Stimulated activated CD8-positive, alpha-beta memory T cell treated with anti-CD3 and anti-CD28 coated beads, Interleukin-12 subunit alpha, Interleukin-12 subunit beta, amount 100 ng/mL, for 4 hours (primary cell): ENCODE results near the gene SFT2D3.

Experiments used
- DNase-seq: peaks from one replicate; pipeline ENCODE4 v3.0.0-alpha.2; 2020; ENCODE audit warnings: low read depth

Gene SFT2D3

DNA sequence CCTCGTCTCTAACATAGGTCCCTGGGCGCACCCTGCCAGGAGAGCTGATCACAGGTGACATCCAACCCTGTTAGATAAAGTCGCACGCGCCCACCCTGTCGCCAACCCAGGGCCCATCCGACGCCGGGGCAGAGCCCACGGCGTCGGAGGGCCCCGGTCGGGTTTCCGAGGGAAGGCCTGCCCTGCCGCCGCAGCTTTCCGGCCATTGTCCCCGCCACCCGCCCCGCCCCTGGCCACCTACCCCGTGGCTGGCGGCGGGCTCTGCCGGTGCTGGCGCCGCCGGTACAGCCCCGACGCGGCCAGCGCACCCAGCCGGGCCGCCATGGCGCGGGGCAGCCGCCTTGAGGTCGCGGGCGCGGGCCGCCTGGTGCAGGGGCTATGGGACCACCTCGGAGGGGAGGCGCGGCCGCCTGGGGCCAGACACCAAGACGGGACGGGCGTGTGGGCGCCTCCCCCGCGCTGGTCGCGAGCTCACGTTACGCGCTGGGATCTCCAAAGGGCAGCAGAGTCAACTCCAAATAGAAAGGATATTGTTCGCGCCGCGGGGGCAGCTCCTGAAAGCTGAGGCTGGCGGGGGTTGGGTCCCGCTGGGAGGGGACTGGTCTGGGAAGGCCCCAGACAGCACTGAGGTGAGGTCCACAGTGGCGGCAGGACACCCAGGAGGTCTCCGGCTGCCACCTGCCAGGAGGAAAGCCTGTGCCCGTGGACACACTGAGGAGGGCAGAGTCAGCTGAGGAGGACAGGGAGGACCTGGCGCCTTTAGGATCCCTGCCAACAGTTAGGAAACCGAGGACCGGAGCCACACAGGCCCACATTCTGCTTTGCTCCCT is 37.0 kb upstream of the SFT2D3 start:
- no peak for DNase-seq

GRCh38 chr2:127664895-127665225 is 36.4 kb upstream of the SFT2D3 start:
- DNase-seq, result no peak

- DNase-seq, result no peak
Measured at GRCh38 chr2:127665267-127665893, 35.9 kb upstream of the SFT2D3 start.

DNA sequence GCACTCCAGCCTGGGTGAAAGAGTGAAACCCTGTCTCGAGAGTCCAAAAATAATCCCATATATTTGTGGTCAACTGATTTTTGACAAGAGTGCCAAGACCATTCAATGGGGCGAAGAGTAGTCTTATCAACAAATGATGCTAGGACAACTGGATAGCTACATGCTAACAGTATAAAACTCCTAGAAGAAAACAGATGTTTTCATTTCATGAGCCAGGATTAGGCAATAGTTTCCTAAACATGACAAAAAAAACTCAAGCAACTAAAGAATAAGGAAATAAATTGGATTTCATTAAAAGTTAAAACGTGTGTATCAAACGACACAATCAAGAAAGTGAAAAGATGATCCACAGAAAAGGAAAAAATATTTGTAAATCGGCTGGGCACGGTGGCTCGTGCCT is 32.2 kb upstream of the SFT2D3 start:
- no peak for DNase-seq

- no peak for DNase-seq
Measured at GRCh38 chr2:127670055-127670956, 31.0 kb upstream of the SFT2D3 start.

DNA sequence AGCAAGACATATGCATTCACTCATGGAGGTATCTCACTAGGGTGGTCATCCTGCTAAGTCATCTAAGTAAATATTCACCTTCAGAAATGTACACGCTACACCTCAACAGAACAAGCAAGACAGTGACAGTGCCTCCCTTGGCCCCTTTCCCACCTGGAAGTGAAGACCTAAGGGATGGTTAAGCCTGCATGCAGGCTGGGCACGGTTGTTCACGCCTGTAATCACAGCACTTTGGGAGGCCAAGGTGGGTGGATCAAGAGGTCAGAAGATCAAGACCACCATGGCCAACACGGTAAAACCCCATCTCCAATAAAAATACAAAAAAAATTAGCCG is 30.4 kb upstream of the SFT2D3 start:
- no peak for DNase-seq

GRCh38 chr2:127671557-127672302 is 29.6 kb upstream of the SFT2D3 start:
- no peak for DNase-seq

DNA sequence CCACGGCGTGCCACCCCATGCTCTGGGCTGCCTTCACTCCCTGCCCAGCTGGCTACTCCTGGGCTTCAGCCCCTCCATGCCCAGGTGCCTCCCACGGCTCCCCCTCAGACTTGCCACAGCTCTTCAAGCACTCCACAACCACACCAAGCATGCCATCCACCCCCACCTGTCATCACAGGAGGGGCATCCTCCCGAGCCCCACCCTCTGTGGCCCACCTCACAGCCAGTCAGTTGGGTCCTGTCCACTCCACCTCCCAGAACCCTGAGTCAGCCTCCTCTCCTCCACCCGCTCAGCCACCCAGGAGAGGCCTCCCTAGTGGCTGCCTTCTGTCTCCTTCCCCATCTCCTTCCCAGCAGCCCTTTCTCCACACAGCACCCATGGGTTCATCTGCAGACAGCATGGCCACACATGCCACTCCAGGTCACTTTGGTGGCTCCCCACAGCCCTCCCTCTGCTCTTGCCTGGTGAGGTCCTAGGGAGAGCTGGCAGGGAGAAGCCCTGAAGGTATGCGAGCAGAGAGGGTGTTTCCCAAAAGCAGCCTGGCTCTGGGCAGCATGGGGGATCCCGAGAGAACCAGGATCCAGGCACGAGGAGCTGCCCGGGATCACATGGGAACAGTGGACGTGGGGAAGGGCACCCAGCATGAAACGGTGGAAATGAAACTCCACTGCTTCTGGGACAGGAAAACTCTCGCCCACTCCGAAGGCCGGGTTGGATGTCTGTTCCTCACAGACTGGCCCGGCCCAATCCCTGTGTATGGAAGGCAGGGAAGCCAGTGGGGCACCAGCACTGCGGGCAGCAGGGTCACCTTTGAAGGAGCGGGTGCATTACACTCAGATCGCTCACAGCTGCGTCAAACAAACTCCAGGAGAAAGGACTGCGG is 28.7 kb upstream of the SFT2D3 start:
- no peak for DNase-seq

DNA sequence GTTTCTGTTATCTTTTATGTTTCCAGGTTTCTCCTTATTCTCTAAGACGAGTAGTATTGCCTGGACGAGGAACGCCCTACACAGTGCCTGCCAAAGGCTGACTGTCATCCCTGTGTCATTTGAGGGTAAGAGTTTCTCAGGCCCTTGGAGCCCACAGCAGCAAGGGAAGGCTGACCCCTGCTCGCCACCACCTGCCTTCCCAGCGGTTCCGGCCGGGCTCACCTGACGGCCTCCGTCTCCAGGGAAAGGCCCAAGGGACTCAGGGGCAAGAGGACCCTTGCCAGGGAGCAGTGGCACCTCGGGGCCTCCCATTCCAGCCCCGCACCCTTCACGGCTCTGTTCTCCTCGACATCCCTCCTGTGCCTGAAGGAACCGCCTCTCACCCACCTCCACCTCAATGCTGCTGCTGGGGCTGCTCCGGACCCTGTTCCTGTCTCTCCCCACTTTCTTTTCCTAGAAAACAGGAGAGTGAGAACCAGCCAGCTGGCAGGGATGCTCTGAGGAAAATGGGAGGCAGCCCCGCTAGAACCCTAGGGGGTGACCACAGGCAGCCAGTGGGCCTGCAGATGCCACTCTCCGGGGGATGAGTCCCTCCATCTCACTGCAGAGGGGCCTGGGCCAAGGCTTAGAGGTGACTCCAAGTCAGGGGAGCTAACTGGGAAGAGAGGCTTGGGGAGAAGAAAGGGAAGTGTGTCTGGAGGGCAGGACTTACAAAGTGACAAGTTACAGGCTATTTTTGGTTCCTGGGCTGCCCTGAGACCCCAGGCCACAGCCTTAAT is 27.8 kb upstream of the SFT2D3 start:
- no peak for DNase-seq

- DNase-seq, result no peak
Measured at GRCh38 chr2:127674241-127675209, 26.8 kb upstream of the SFT2D3 start.

- no peak for DNase-seq
Measured at GRCh38 chr2:127675331-127676261, 25.7 kb upstream of the SFT2D3 start, which contains the start of gene LIMS2. LIMS2 (minus strand) TSS chr2:127675530; CDS start chr2:127675024, 506 bp downstream.

GRCh38 chr2:127676906-127677305 is 24.4 kb upstream of the SFT2D3 start:
- no peak for DNase-seq

DNA sequence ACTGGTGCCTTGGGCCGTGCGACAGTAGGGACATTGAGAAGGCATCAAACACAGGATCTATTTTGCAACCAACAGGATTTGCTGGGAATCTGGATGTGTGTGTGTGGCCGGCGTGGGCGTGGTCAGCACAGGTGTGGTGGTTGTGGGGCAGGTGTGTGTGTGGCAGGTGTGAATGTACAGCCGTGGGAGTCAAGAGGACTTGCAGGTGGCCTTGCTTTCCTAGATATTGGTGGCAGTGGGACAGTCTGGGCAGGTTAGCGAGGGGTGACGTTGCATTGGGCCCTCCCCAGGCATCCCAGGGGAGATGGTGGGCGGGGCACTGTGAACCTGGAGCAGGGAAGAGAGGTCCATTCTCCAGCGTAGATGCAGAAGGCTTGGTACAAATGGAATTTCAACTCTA is 22.8 kb upstream of the SFT2D3 start:
- no peak for DNase-seq

DNA sequence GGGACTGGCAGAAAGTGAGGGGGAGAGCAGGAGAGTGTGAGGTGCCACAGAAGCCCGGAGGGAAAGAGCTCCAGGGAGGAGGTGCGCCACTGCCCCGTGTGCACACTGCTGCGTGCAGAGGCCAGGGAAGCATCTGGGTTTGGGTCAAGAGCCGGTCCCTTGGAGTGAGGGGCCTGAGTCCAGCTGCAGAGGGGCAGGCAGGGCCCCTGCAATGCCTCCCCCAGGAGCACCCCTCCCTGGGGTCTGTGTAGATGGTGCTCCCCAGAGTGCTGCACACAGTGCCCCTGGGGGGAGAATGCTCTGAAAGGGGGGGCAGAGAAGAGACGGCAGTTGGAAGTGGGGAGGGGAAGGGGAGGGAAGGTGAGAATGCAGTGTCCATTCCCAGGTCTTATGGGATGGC is 22.3 kb upstream of the SFT2D3 start:
- no peak for DNase-seq

GRCh38 chr2:127679680-127680361 is 21.5 kb upstream of the SFT2D3 start:
- no peak for DNase-seq

GRCh38 chr2:127680706-127681287 is 20.5 kb upstream of the SFT2D3 start:
- DNase-seq, result no peak

- no peak for DNase-seq
Measured at GRCh38 chr2:127681288-127681804, 20.0 kb upstream of the SFT2D3 start.
